HG03558 (cell line): ENCODE measurements around the gene CYP46A1.

Experiments
- ATAC-seq: cut with Tn5 transposase; IDR thresholded peaks from one replicate; pipeline ENCODE4 v1.9.1; 2021; ENCODE audit warnings: moderate number of reproducible peaks; ENCODE audit not compliant: unreplicated experiment; ENCODE audit errors: extremely low read depth

The CYP46A1 gene

GRCh38 chr14:99772371-99773283 is 88.5 kb downstream of the CYP46A1 start:
- no peak for ATAC-seq

DNA sequence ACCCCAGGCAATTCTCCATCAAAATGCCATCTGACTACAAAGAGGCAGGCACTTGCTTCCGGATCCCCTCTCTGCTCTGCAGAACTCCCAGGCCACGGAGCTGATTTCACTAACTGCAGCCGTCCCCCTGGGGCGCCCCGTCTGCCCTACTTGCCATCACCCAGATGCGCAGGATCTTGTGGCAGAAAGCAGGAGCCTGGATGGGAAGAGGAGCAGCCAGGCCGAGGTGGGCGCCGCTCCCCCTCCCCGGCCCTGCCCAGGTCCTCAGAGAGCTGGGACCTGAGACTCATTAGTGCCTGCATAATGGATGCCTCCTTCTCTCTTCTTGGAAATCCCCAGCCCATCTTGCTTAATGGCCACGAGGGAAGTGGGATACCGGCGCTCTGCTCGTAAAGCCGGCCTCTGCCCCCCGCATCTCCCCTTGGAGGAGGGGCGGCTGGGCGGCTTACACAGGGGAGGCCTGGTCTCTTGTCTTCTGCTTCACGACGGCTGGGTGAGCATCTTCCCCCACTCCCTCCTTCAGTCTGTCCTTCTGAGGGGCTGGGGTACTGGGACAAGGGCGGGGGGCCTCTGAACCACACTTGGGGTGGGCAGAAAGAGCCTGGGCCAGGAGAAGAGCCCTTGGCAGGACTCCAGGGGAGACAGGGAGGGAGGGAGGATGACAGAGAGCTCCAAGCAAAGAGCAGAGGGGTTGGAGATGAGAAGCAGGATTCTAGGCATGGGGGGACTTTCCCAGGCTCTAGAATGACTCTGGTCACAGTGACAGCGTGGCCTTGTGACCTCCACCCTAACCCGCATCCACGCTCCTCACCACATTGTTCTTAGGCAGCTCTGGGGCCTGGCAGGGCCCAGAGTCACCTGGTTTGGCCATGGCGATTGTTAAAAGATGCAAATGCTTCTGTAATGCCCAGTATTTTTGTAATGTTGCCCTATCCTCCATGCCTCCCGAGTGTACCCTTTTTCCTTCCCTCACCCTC is 89.7 kb downstream of the CYP46A1 start:
- no peak for ATAC-seq

GRCh38 chr14:99774556-99775307 is 90.6 kb downstream of the CYP46A1 start:
- no peak for ATAC-seq

DNA sequence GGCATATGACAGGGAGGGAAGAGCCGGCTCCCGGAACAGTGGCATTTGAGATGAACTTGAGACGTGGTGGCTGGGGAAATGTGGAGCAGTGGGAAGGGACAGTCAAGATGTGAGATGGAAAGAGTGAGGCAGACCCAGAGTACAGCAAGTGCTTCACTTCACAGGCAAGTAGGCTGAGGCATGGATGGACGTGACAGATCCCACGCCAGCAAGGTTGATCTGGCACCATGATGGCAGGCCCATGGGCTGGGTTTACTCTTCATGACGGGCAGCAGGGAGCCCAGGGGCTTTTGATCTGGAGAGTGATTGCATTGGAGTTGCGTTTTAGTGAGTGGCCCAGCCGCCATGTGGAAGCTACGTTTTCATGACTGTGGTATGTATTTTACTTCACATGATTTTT is 91.3 kb downstream of the CYP46A1 start:
- ATAC-seq: no peak
